GM12878 (cell line): ENCODE data around the gene GPRIN1. TPM values are rescaled to one million over a fixed set of nuclear protein-coding genes. Genes with fewer than 3 reads are reported as not detected.

Experiments used
- ATAC-seq: fragments of 200-7000 bp; cut with Tn5 transposase; 3 replicates; pipeline ENCODE4 v1.9.1; 2020; ENCODE audit warnings: mild to moderate bottlenecking, moderate library complexity
- BruUV-seq: library from RNA; stranded (reverse); fragments of 400-500 nt; replicated peaks from 2 replicates; lab custom pipeline; 2021; lab: Mats Ljungman, UMichigan
- CTCF ChIA-PET: fragments of 300-600 bp; sonication (Branson Sonifier 250); formaldehyde crosslinking; extraction: SDS; loops from one replicate; lab custom pipeline; 2021; ENCODE audit warnings: inconsistent platforms; lab: Yijun Ruan, JAX
- POLR2A ChIA-PET: fragments of 350-600 bp; formaldehyde crosslinking; extraction: SDS; loops from one replicate; lab custom pipeline; 2021; ENCODE audit warnings: inconsistent platforms; lab: Charles Lee
- RAD21 ChIA-PET: fragments of 300-600 bp; sonication (Branson Sonifier 250); formaldehyde crosslinking; loops from one replicate; lab custom pipeline; 2023; ENCODE audit warnings: antibody characterized with exemption; ENCODE audit not compliant: unreplicated experiment; lab: Charles Lee
- SMC1A ChIA-PET: fragments of 300-600 bp; sonication (Branson Sonifier 250); formaldehyde crosslinking; loops from one replicate; lab custom pipeline; 2023; ENCODE audit not compliant: unreplicated experiment, uncharacterized antibody; lab: Charles Lee
- DNase-seq: peaks from one replicate; pipeline ENCODE4 v3.0.0-alpha.2; 2011; ENCODE audit warnings: low read depth, low spot score
- FAIRE-seq: peaks from 3 replicates; lab custom pipeline; 2011; peaks lifted over from hg19 to GRCh38; lab: Jason Lieb, UNC
- H2AFZ ChIP-seq: 2 replicates; pipeline ENCODE4 v1.6.0; 2011; ENCODE audit warnings: low read depth, low read length, control low read depth; ENCODE audit not compliant: control insufficient read depth
- H3K27ac ChIP-seq: 2 replicates; pipeline ENCODE4 v1.5.1; 2011; ENCODE audit warnings: control low read depth; ENCODE audit not compliant: control insufficient read depth, insufficient read depth
- H3K27me3 ChIP-seq, 2 experiments: replicated peaks in 1 of 2; 2 replicates each; pipeline versions ENCODE4 v1.6.0 to v1.6.1; 2011; ENCODE audit warnings: low read length in 1 of 2; ENCODE audit not compliant: control insufficient read depth in 2 of 2, insufficient read depth in 2 of 2
- H3K36me3 ChIP-seq, 2 experiments: 2 replicates each; pipeline ENCODE4 v1.5.1; 2011; ENCODE audit warnings: low read length in 1 of 2; ENCODE audit not compliant: control insufficient read depth in 2 of 2, insufficient read depth in 2 of 2
- H3K4me1 ChIP-seq: 2 replicates; pipeline ENCODE4 v1.6.1; 2011; ENCODE audit warnings: mild to moderate bottlenecking, low read length, moderate library complexity, mixed read lengths; ENCODE audit not compliant: control insufficient read depth, insufficient read depth
- H3K4me2 ChIP-seq: 2 replicates; pipeline ENCODE4 v1.6.0; 2011; ENCODE audit warnings: control low read depth; ENCODE audit not compliant: control insufficient read depth, insufficient read depth
- H3K4me3 ChIP-seq: fragments of 200-600 bp; sonication (generic); 2 replicates; pipeline ENCODE4 v1.5.1; 2016
- H3K79me2 ChIP-seq: 2 replicates; pipeline ENCODE4 v1.6.0; 2011; ENCODE audit warnings: low read length; ENCODE audit not compliant: control insufficient read depth, insufficient read depth
- H3K9ac ChIP-seq: 2 replicates; pipeline ENCODE4 v1.8.0; 2011; ENCODE audit warnings: low read length, control low read depth, mixed read lengths; ENCODE audit not compliant: control insufficient read depth, insufficient read depth
- H3K9me3 ChIP-seq: replicated peaks from 3 replicates; pipeline ENCODE4 v1.5.1; 2011; ENCODE audit warnings: mild to moderate bottlenecking, low read length; ENCODE audit not compliant: control insufficient read depth, insufficient read depth
- H4K20me1 ChIP-seq: 2 replicates; pipeline ENCODE4 v1.6.0; 2011; ENCODE audit not compliant: control insufficient read depth, insufficient read depth
- NFYB ChIP-seq: IDR thresholded peaks from 2 replicates; pipeline ENCODE4 v1.6.1; 2011; ENCODE audit warnings: low read depth, mild to moderate bottlenecking, low read length, improper control_type of control experiment, moderate library complexity; ENCODE audit not compliant: insufficient read depth
- WGBS: methylation state at CpG from one replicate; pipeline ENCODE4 v1.1.6; 2016; ENCODE audit warnings: low lambda C conversion rate; ENCODE audit not compliant: insufficient replicate concordance, insufficient coverage; ENCODE audit errors: missing lambda C conversion rate; 5-methylcytosine and 5-hydroxymethylcytosine counted together
- in situ Hi-C: fragments of 300-500 bp; cut with MboI; formaldehyde crosslinking; loops from 9 replicates; pipeline ENCODE4 v1.14.3; 2018; ENCODE audit warnings: mixed read lengths
- intact Hi-C: fragments of 100-400 bp; cut with micrococcal nuclease; formaldehyde crosslinking; loops from one replicate; pipeline ENCODE4 v1.14.2; 2022; ENCODE audit not compliant: unreplicated experiment
- polyA plus RNA-seq, 11 experiments: library from polyadenylated mRNA; depleted of rRNA in 4 of 11; unstranded in 6 of 11; stranded (reverse) in 5 of 11; fragments of >200 nt; fragmentation: Nextera tagmentation in 4 of 11; fragmentation: Illumina TruSeq in 1 of 11; extraction: Ambion mirVana in 4 of 11; extraction: Trizol in 1 of 11; gene quantifications; 1 replicate in 1 of 11; 2 replicates in 10 of 11; pipeline versions ENCODE4 v1.2.1 to v1.2.3, GENCODE V29; 2011 to 2016; ENCODE audit warnings: inconsistent platforms in 2 of 11, missing spikeins in 2 of 11, low read depth in 1 of 11
- total RNA-seq, 4 experiments: library from RNA; depleted of rRNA in 3 of 4; stranded (reverse); fragments of >200 nt in 3 of 4; fragmentation: Illumina TruSeq in 1 of 4; extraction: Trizol in 1 of 4; gene quantifications; 2 replicates each; pipeline versions ENCODE4 v1.2.1 to v1.2.3, GENCODE V29; 2013 to 2021
- TF ChIP-seq, protein P1 (sequence below): IDR thresholded peaks from 2 replicates; pipeline ENCODE4 v1.6.1; 2012; ENCODE audit warnings: low read depth, low read length, improper control_type of control experiment

Gene GPRIN1
- total and polyA plus RNA-seq, 10 of the 15 experiments (the other 5 are each of a cell fraction or from before 2014, with no cell fraction given) = 0.52 to 16.3 (median 4.5) TPM

DNA sequence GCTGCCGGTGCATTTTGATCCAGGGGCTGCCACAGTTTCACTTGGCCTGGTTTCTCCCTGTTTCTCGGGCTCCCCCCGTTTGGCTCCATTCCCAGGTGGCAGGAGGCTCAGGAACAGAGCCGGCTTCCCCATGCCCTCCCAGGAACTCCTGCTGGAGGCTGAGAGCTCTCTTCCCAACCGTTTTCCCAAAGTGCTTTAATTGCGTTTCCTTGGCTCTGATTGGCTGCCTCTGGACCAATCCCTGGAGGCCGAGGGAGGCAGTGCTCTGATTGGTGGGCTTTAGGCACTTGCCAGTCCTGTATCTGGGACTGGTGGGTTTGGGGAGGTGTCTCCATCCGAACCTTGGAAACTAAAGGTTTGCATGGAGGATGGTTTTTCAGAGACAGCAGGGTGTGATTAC, 42.2 kb upstream of the GPRIN1 start (continued):
- peak; percentile 52; the same call in 1 of the 2 replicates for TF ChIP-seq NFYB

DNA sequence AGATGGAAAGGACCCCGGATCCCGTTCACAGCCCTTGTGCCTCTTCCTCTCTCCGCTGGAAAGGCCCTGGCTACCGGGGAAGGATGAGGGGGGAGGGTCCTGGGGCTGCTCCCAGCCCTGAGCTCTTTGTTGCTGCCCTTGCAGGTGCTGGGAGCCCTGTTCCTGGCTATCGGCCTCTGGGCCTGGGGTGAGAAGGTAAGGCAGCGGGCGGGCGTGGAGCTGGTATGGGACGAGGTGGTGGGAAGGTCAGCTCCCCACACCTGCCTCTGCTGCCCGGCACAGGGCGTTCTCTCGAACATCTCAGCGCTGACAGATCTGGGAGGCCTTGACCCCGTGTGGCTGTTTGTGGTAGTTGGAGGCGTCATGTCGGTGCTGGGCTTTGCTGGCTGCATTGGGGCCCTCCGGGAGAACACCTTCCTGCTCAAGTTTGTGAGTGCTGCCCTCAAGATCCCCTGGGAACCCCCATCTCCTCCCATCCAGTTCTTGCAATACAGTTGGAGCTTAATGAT, 41.6 kb upstream of the GPRIN1 start:
- TF ChIP-seq, protein P1, sequence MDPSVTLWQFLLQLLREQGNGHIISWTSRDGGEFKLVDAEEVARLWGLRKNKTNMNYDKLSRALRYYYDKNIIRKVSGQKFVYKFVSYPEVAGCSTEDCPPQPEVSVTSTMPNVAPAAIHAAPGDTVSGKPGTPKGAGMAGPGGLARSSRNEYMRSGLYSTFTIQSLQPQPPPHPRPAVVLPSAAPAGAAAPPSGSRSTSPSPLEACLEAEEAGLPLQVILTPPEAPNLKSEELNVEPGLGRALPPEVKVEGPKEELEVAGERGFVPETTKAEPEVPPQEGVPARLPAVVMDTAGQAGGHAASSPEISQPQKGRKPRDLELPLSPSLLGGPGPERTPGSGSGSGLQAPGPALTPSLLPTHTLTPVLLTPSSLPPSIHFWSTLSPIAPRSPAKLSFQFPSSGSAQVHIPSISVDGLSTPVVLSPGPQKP = no peak
- POLR2A ChIA-PET = no interaction called here
- H3K9me3 ChIP-seq = no peaks in the 10 kb centered on the region
- FAIRE-seq = no peak
- intact Hi-C loops = no loop called here
- in situ Hi-C loops = loop anchor here (5.0 kb wide), 1 partner anchor 461 kb away; no protein-coding TSS in a partner anchor
- CTCF ChIA-PET = interaction anchor here (0.9 to 3.2 kb wide), 3 partner anchors 8 to 12 kb away, joined by 3 to 17 read pairs (median 3); no protein-coding TSS in a partner anchor
- H3K4me2 ChIP-seq = no peak overlapping the region
- no peak overlapping the region for H3K4me3 ChIP-seq
- RAD21 ChIA-PET = interaction anchor here (1.2 kb wide), 1 partner anchor 9 kb away, joined by 5 read pairs; no protein-coding TSS in a partner anchor
- SMC1A ChIA-PET = interaction anchor here (0.9 kb wide), 1 partner anchor 9 kb away, joined by 3 read pairs; no protein-coding TSS in a partner anchor
- H3K36me3 ChIP-seq = no peaks in the 10 kb centered on the region; a peak in 1 of 4 replicates
- H3K27me3 ChIP-seq = no peaks in the 10 kb centered on the region
- H3K9ac ChIP-seq = no peak overlapping the region
- H3K4me1 ChIP-seq = peaks cover 35% of the 10 kb centered on the region
- no peak overlapping the region for H2AFZ ChIP-seq
- 96% methylated on average over 15 of the region's 17 CpGs for WGBS
- no peak for ATAC-seq
- H3K79me2 ChIP-seq = no peaks in the 10 kb centered on the region
- H3K27ac ChIP-seq = no peak overlapping the region
- BruUV-seq = no TSS peak
- H4K20me1 ChIP-seq = no peaks in the 10 kb centered on the region
- DNase-seq = no peak
